Activated T-cell treated with anti-CD3 and anti-CD28 coated beads for 4 hours (primary cell): ENCODE results near the gene BANK1.
"Not testable (repeated sequence)": the region's sequence is repeated elsewhere in the genome, so short reads cannot be mapped to it uniquely, and the experiment has no call there.

ENCODE experiments used
- DNase-seq: peaks from one replicate; pipeline ENCODE4 v3.0.0-alpha.2; 2020

The BANK1 gene

DNA sequence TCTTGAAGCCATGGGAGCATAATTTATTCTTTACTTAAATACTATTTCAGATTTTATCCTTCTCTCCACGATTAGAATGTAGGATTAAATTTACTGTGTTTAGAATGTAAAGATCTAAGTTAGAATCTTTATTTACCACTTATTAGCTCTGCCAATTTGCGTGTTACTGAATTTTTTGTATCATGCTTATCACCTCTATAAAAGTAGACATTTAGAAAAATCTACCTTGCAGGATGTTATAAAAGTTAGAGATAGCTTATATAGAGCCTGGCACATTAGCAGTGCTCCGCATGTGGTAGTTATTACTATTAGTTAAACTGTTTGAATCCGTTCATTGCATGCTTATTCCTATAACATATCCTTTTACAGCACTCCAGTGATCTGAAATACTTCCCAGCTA, 97.9 kb downstream of the BANK1 start:
- no peak for DNase-seq

DNA sequence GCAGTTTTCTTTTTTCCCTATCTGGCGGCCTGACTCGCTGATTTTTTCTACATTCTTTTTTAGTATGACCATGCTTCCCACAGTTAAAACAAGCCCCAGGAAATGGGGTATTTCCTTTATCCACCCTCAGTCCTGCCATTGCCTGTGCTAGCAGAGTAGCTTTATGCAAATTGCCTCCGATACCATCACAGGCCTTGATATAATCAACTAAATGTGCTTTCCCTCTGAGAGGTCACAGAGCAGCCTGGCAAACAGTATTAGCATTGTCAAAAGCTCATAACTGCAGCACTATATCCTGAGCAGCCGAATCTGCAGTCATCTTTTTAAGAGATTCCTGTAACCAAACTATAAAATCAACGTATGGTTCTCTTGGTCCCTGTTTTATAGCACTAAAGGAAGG, 115.0 kb downstream of the BANK1 start:
- DNase-seq = not testable (repeated sequence)

DNA sequence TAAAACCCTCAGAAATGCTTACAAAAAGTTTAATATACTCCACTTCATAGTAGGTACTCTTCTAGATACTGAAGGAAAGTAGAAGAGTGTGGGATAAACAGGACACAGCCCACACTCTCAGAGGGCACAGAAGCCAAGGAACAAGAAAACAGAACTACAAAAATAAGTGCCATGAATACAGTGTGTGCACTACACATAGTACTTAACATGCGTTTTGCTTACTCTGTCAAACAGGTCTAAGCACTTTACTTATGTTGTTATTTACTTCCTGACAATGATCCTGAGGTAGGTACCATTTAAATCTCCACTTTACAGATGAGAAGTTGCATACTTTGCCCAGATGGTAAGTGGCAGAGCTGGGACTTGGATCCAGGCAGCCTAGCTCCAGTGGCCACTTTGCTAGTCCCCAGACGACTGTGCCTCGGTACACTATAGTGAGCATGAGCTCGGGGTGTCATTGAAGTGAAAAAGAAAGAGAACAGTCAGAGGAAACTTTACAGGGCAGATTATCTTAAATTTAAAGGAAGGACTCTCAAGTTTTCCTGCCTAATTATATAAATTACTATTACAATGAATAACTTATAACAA, 120.3 kb downstream of the BANK1 start:
- no peak for DNase-seq

DNA sequence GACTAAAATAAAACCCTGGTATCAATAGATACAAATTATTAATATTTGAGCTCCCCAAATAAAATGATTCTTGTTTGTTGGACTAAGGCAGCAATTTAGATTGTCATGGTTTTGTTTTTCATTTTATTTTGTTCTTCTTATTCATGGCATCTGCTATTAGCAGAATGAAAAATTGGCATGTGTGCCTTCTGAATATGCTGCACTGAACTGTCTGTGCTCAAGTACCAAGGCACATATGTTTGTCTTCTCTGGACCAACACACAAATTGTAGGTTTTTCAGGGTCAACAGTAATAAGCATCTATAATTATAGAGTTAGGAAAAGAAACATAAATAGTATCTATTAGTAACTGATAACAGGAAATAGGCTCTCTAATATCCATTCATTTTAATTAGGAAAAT, 121.1 kb downstream of the BANK1 start:
- DNase-seq = no peak

DNA sequence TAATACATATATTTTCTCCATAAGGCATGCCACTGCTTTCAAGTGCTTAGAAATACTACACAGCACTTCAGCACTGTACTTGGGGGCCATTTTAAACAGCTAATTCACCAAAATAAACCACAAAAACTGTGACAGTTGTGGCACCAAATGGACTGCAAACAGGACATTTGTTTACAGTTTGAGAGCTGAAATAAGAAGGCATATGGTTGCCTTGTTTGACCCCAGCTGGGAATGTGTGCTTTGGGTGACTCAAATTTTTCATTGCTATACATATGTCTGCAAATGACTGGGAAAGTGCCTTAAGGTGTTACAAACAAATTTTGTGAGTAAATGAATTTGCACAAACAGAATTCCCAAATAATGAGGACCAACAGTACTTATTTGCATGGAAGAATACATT, 124.2 kb downstream of the BANK1 start:
- DNase-seq = no peak

DNA sequence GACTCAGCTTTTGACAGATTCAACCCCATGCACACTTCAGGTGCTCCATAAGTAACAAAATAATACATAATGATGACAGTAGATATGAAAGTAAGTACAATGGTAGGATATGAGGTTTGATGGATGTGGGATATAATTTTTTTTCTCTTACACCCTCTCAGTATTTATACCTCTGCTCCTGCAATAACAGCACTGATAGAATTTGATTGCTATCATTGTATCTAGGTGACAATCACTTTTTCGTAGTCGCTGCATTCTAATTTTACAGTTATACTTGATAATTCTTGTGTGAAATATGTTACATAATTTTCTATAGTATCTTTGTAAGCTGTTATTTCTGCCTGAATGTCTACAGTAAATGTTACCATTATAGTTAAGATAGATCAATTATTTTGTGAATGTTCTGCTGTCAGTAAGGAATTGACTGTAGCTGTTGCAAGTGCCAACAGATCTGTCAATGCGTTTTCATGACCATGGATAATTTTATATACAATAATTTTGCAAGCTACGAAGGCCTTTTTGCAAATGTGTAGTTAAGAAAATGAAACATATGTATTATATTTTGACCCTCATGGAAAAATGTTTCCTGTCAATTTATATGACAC, 128.9 kb downstream of the BANK1 start:
- no peak for DNase-seq

- no peak for DNase-seq
Measured at GRCh38 chr4:101921370-101921769, 130.8 kb downstream of the BANK1 start.

- no peak for DNase-seq
Measured at GRCh38 chr4:101931619-101932018, 141.1 kb downstream of the BANK1 start.

DNA sequence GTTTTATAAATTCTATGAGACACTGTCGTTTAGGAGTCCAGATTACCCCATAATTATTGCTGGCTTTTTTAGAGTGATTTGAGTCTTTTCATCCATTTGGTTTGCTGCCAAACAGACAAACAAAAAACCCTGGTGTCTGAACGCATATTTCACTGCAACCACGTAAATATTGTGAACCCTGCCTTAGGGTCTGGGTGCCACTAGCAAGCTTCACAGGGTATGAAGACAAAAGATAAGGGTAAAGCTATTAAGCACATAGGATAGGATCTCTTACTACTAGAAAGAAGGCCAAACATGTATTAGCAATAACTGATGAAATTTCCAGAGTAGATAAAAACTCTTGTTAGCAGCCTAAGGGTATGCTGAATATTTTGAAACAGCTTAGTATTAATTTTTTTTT, 143.3 kb downstream of the BANK1 start:
- DNase-seq = no peak

DNA sequence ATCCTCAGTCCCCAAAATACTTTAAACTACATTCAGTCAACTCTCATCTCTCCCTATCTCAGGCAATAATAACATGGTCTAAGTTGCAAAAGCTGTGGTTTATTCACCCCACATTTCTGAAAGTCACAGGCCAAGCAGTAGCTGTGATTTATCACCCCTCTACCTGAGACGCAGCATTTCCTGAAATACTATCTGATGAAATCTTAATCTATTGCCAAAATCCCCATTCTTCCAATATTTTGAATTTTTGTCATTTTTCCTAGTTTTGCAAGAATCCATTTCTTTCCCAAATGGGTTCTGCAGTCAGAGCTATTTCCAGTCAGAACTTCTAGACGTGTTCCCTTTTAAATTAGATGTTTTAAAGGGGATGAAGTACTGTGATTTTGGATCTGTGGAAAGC, 148.3 kb downstream of the BANK1 start:
- no peak for DNase-seq

- no peak for DNase-seq
Measured at GRCh38 chr4:101941816-101942358, 151.4 kb downstream of the BANK1 start.

DNA sequence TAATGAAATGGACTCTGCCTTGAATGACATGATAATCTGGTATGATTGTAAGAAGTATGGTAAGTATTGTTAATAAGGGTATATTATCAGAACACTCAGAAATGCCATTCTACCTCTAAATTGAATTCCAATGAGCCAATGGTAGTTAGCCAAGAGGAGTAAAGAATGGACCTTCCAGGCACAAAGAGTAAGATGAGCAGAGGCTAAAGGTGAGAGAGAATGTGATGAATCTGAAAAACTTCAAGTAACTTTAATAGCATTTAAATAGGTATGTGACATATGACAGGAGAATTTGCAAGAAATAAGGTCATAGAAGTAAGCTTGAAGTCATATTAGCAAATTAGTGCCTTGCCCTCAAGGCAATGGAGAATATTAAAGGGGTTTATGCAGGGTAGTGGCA, 152.4 kb downstream of the BANK1 start:
- no peak for DNase-seq

DNA sequence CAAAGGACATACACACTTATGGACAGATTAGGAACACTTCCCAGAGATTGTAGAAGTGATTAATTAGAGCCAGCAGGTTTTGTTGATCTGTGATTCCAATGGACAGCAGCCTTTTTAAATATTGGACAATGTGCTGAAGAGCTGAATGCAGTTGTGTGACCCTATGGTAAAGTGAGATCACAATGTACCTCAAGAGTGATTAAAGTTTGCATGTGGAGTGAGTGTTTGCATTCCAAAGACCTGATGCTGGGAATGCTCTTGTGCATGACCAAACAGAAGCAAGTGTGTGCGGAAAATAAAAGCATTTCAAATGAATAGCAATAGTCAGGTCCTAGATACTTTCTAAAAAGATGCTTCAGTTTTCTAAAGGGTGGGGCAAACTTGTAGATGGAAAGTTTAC, 154.1 kb downstream of the BANK1 start:
- no peak for DNase-seq

- DNase-seq = no peak
Measured at GRCh38 chr4:101948055-101948454, 157.5 kb downstream of the BANK1 start.

DNA sequence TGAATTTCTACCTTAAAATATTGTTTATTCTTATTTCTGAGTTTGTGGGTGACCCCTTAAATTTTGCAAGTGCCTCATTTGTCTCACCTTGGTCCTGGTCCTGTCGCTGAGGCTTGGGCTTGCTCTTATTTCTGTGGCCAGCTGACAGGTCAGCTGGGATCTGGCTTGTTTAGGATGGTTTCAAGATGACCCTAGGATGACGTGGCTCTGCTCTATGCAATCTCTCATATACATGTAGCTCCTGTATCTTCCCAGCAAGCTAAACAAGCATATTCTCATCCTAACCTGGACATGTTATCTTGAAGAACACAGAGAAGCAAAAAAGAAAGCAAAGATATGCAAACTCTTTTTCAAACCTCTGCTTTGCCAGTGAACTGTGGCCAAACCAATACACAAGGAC, 158.4 kb downstream of the BANK1 start:
- DNase-seq = no peak

GRCh38 chr4:101950258-101950979, 159.9 kb downstream of the BANK1 start:
- DNase-seq = no peak

DNA sequence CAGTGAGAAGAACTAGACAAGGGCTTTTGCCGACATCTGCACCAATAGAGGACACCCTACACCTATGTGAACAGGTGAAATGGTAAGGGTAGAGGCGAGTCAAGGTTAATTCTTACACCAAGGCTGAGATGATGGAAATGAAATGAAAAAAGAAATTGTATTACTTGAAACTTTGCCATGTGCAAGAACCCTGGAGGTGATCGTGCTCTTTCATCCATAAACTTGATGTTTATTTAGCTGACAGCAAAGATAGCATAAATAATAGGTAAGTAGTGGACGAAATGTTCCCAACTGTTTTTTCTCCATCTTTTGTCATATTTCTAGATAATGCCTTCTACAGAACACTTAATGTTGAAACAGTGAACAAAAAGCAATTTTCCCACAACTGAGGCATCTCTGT, 162.5 kb downstream of the BANK1 start:
- no peak for DNase-seq

DNA sequence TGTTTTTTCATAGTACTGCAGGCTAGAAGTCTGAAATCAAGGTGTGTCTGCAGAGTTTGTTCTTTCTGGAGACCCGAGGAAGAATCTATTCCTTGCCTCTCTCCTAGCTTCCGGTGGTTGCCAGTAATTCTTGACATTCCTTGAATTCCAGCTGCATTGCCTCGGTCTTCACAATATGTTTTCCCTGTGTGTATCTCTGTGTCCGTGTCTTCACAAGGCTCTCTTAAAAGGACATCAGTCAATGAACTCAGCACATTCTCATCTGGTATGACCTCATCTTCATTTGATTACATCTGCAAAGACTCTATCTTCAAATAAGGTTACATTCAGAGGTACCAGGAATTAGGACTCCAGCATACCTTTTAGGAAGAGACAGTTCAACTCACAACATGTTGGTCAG, 163.4 kb downstream of the BANK1 start:
- DNase-seq = no peak

DNA sequence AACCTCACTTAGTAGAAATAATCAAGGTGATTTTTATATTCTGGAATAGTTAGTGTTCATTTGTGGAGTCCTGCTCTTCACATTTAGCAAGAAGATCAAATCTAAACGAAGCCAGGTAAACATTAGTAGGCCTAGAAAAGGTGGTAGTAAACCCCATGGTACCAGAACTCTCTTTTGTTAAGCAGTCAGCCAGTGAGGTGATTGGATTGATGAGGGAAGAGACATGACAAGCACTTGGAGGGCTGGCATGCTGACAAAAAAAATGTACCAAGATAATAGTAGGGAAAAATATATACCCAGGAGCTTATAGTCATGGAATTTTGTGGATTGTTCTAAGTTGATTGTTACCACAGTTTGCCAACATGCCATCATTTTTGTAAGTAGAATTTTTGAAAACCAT, 163.8 kb downstream of the BANK1 start:
- no peak for DNase-seq

DNA sequence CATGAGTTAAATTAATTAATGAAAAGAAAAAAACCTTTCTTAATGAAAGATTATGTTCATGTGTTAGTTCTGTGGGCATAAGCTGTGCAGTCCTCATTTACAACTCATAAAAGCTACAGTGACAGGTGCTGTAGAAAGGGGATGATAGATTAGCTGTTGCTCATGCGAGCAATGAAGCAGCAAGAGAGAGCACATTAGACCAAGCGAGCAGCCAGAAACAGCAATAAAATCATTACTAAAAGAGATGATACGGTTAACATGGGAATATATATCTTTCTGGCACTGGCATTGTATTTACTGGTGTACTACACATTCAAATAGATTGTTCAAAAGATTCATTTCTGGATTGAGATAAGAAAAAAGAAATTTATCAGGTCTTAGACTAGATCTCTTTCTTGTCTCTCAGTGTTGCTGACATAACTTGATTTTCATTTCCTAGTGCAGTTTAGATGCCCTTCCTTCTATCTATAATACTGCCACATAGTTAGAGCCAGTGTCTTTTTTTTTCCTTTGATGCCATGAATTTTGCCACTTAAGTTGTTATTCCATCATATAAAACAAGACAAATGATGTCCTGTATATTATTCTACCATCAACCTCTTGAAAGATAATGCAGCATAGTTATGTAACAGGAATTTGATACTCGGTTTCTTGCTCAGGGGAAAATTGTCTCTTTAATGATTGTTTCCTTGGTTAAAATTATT, 164.6 kb downstream of the BANK1 start:
- DNase-seq = no peak

- DNase-seq = no peak
Measured at GRCh38 chr4:101956068-101956825, 165.7 kb downstream of the BANK1 start.

DNA sequence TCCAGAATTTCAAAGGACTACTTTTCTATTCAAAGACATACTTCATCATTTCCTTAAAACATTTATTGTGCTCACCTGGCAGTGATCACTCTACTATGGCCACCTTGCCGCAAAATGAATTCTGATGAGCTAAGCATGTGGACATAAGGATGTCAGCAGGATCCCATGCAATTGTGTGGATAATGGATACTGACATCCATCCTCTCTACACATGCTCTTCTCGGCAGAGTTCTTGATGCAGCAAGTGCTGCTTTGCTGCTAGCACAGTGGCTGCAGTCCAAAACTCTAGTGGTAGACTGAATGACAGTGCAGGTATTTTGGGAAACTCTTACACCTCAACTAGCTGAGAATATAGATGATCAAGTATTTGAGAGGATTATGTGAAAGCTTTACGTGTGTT, 168.0 kb downstream of the BANK1 start:
- no peak for DNase-seq

DNA sequence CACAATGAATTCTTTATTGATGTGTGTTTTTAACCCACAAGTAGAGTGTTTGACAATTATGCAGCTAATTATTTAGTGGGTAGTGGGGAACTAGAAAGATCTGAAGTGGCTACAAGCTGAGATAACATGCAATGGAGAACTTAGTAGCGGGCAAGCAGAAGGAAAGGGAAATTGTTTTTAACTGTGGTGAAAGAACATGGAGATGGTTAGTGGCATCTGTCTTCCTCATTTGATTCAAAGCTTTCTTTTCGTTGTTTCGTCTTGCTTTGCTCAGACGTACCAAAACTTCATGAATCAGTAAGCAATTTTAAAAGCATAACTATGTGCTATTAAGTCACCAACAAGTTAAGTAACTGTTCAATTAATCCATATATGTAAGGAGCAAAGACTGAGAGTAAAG, 169.9 kb downstream of the BANK1 start:
- no peak for DNase-seq
